Measurements from ENCODE around the gene RING1. TPM values are rescaled to one million over a fixed set of nuclear protein-coding genes. Genes with fewer than 3 reads are reported as not detected.

RING1 gene
- total RNA-seq, 1 experiment from 2014 or later: 45.9 TPM

GRCh38 chr6:33193619-33194018 lies 14.7 kb upstream of the RING1 start:
- H3K9ac ChIP-seq (ENCODE audit: low read length): no peak overlapping the region
- no peaks in the 10 kb centered on the region for H4K20me1 ChIP-seq (ENCODE audit: insufficient read depth)
- ChIA-PET RAD21 (ENCODE audit: low non-redundant PET in 1 of 2, low total read pairs in 2 of 2, uncharacterized antibody in 2 of 2, unreplicated experiment in 2 of 2) (no interaction called here), POLR2A (no interaction called here), CTCF (no interaction called here)
- peaks cover 11 to 16% of the 10 kb centered on the region in 2 experiments; a peak in 3 of 4 replicates for H3K4me1 ChIP-seq (ENCODE audit: control insufficient read depth in 1 of 2, insufficient read depth in 2 of 2, low read length in 2 of 2)
- H3K79me2 ChIP-seq (ENCODE audit: insufficient read depth, low read length): peaks cover 21% of the 10 kb centered on the region; the same call in 1 of the 2 replicates
- no TSS peak for BruUV-seq (replicated peaks)
- intact Hi-C loops (cut with micrococcal nuclease): no loop called here
- peaks cover 20 to 28% of the 10 kb centered on the region in 2 experiments; a peak in 3 of 4 replicates for H3K36me3 ChIP-seq (ENCODE audit: control insufficient read depth in 1 of 2, insufficient read depth in 2 of 2, low read length in 2 of 2)
- no peak for TF ChIP-seq POLR2AphosphoS5 (IDR thresholded peaks at IDR 0.05; ENCODE audit: low read depth, low read length)
- TF ChIP-seq EZH2 (IDR thresholded peaks at IDR 0.05): no peak
- no peak for TF ChIP-seq EGR1 (IDR thresholded peaks at IDR 0.05; ENCODE audit: low read depth)
- no peak for TF ChIP-seq SP1 (IDR thresholded peaks at IDR 0.05; ENCODE audit: low read depth)
- TF ChIP-seq SRF (IDR thresholded peaks at IDR 0.05; ENCODE audit: low read depth): no peak
- TF ChIP-seq MAX (IDR thresholded peaks at IDR 0.05): no peak
- no peak for TF ChIP-seq SIN3A (IDR thresholded peaks at IDR 0.05; ENCODE audit: low read depth)
- TF ChIP-seq RAD21 (IDR thresholded peaks at IDR 0.05; ENCODE audit: low read depth): no peak
- TF ChIP-seq CBX3 (IDR thresholded peaks at IDR 0.05; ENCODE audit: low read depth): no peak
- TF ChIP-seq JUND (IDR thresholded peaks at IDR 0.05): no peak
- no peak for TF ChIP-seq ZNF274 (IDR thresholded peaks at IDR 0.05; ENCODE audit: low read depth, low read length)
- TF ChIP-seq EZH2phosphoT487 (IDR thresholded peaks at IDR 0.05; ENCODE audit: borderline replicate concordance): no peak
- no peak for TF ChIP-seq ELF1 (IDR thresholded peaks at IDR 0.05; ENCODE audit: borderline replicate concordance, low read depth)
- TF ChIP-seq ZBTB33 (IDR thresholded peaks at IDR 0.05; ENCODE audit: extremely low read depth, insufficient replicate concordance, low read length): no peak
- no peak for TF ChIP-seq YY1 (IDR thresholded peaks at IDR 0.05; ENCODE audit: extremely low read depth, insufficient replicate concordance, low read depth, low read length)
- TF ChIP-seq CTCF (IDR thresholded peaks at IDR 0.05 in 2 of 3, conservative IDR thresholded peaks at IDR 0.05 in 1 of 3; ENCODE audit: borderline replicate concordance in 1 of 3, insufficient read depth in 1 of 3, low read depth in 2 of 3, low read length in 2 of 3): no peak
- TF ChIP-seq POLR2A (IDR thresholded peaks at IDR 0.05; ENCODE audit: borderline replicate concordance, extremely low read depth, insufficient read depth, insufficient read length): no peak
- no peak for TF ChIP-seq FOSL1 (IDR thresholded peaks at IDR 0.05; ENCODE audit: low read depth)
- TF ChIP-seq ATF3 (IDR thresholded peaks at IDR 0.05): no peak
- no peak for DNase-seq (ENCODE audit: low read depth, low spot score)
- H3K27ac ChIP-seq (ENCODE audit: low read depth, low read length): no peak overlapping the region
- no peak overlapping the region for H3K4me3 ChIP-seq (replicated peaks in 1 of 2; ENCODE audit: low read depth in 1 of 2, low read length in 2 of 2)
- H3K9me3 ChIP-seq (ENCODE audit: control insufficient read depth in 1 of 2, insufficient read depth in 1 of 2, low read depth in 1 of 2, low read length in 2 of 2): no peaks in the 10 kb centered on the region
- no peak for ATAC-seq
- no peaks in the 10 kb centered on the region for H3K9me2 ChIP-seq (ENCODE audit: insufficient read depth)
- H3K4me2 ChIP-seq (ENCODE audit: low read length): no peak overlapping the region
- no peaks in the 10 kb centered on the region for H3K27me3 ChIP-seq (ENCODE audit: insufficient read depth, low read length)
- no peak overlapping the region for H2AFZ ChIP-seq (ENCODE audit: low read depth, low read length, poor library complexity, severe bottlenecking)

All from HCT116 (cell line).